Astrocyte (in vitro differentiated cells and primary cell): ENCODE results near the gene PAK2.

Experiments
- EZH2 ChIP-seq: IDR thresholded peaks from 2 replicates; pipeline ENCODE4 v1.6.1; 2012; ENCODE audit warnings: mild to moderate bottlenecking, low read length, inconsistent platforms; ENCODE audit not compliant: insufficient read depth
- TF ChIP-seq, protein P1 (sequence below): IDR thresholded peaks from 2 replicates; pipeline ENCODE4 v1.5.1; 2011; ENCODE audit warnings: low read depth, mild to moderate bottlenecking, inconsistent platforms, low read length, moderate library complexity; ENCODE audit not compliant: insufficient read depth

DNA sequence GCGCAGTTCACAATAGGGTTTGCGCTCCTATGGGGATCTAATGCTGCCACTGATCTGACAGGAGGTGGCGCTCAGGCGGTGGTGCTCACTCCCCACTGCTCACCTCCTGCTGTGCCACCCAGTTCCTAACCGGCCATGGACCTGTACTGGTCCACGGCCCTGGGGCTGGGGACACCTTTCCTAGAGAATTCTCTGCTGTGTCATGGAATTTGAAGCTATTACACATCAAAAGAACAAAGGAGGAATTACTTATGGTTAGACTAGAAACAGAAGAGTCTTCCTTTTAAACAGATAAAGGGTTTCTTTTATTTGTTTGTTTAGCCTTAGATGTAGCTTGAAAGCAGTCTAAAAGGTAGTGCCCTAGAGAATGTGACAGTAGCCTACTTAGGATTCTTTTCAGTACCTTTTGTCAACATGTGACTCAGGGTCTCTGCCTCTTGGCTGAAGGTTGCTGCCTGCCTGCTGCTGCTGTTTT, 50.3 kb downstream of the PAK2 start:
- TF ChIP-seq, protein P1, sequence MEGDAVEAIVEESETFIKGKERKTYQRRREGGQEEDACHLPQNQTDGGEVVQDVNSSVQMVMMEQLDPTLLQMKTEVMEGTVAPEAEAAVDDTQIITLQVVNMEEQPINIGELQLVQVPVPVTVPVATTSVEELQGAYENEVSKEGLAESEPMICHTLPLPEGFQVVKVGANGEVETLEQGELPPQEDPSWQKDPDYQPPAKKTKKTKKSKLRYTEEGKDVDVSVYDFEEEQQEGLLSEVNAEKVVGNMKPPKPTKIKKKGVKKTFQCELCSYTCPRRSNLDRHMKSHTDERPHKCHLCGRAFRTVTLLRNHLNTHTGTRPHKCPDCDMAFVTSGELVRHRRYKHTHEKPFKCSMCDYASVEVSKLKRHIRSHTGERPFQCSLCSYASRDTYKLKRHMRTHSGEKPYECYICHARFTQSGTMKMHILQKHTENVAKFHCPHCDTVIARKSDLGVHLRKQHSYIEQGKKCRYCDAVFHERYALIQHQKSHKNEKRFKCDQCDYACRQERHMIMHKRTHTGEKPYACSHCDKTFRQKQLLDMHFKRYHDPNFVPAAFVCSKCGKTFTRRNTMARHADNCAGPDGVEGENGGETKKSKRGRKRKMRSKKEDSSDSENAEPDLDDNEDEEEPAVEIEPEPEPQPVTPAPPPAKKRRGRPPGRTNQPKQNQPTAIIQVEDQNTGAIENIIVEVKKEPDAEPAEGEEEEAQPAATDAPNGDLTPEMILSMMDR = no peak
- TF ChIP-seq EZH2 = no peak
